ENCODE data around the gene CALCR. TPM values are rescaled to one million over a fixed set of nuclear protein-coding genes. Genes with fewer than 3 reads are reported as not detected.

CALCR gene
- total RNA-seq, 2 donors from 2014 or later, result 0.45 TPM; not detected in 1

GRCh38 chr7:93430917-93431588 is 143.5 kb downstream of the CALCR start:
- no peak for TF ChIP-seq CTCF (IDR thresholded peaks at IDR 0.05)
- no peak for TF ChIP-seq POLR2AphosphoS5 (IDR thresholded peaks at IDR 0.05)
- TF ChIP-seq POLR2A (IDR thresholded peaks at IDR 0.05), result no peak
- Histone ChIP-seq H3K9me3 (no peaks in the 10 kb centered on the region), H3K4me1 (replicated peaks) (no peaks in the 10 kb centered on the region), H3K4me3 (no peak overlapping the region), H3K27ac (no peak overlapping the region), H3K36me3 (no peaks in the 10 kb centered on the region), H3K27me3 (replicated peaks; ENCODE audit: insufficient read depth) (no peaks in the 10 kb centered on the region)
- WGBS, result 87% methylated on average over 8 of the region's 8 CpGs
- DNase-seq (ENCODE audit: low spot score), result no peak
- intact Hi-C loops (cut with DNase I), result no loop called here

GRCh38 chr7:93429563-93429962 is 145.0 kb downstream of the CALCR start:
- no peaks in the 10 kb centered on the region for H3K36me3 ChIP-seq
- H3K9me3 ChIP-seq, result no peaks in the 10 kb centered on the region
- no peak overlapping the region for H3K27ac ChIP-seq
- no peak overlapping the region for H3K4me3 ChIP-seq
- DNase-seq (ENCODE audit: low spot score), result no peak
- TF ChIP-seq POLR2AphosphoS5 (IDR thresholded peaks at IDR 0.05), result no peak
- no peak for TF ChIP-seq POLR2A (IDR thresholded peaks at IDR 0.05)
- TF ChIP-seq CTCF (IDR thresholded peaks at IDR 0.05), result no peak
- H3K27me3 ChIP-seq (replicated peaks; ENCODE audit: insufficient read depth), result no peaks in the 10 kb centered on the region
- no peaks in the 10 kb centered on the region for H3K4me1 ChIP-seq (replicated peaks)
- intact Hi-C loops (cut with DNase I), result no loop called here
- 70% methylated on average over 3 of the region's 3 CpGs for WGBS

- no peak for TF ChIP-seq CTCF (IDR thresholded peaks at IDR 0.05)
- TF ChIP-seq POLR2A (IDR thresholded peaks at IDR 0.05), result no peak
- no peak for TF ChIP-seq POLR2AphosphoS5 (IDR thresholded peaks at IDR 0.05)
- Histone ChIP-seq H3K4me1 (replicated peaks) (no peaks in the 10 kb centered on the region), H3K9me3 (no peaks in the 10 kb centered on the region), H3K36me3 (no peaks in the 10 kb centered on the region), H3K27ac (no peak overlapping the region), H3K27me3 (replicated peaks; ENCODE audit: insufficient read depth) (no peaks in the 10 kb centered on the region), H3K4me3 (no peak overlapping the region)
- intact Hi-C loops (cut with DNase I), result no loop called here
- no peak for DNase-seq (ENCODE audit: low spot score)
- 69% methylated on average over 2 of the region's 2 CpGs for WGBS
Measured at GRCh38 chr7:93427107-93427506, 147.4 kb downstream of the CALCR start.

- intact Hi-C loops (cut with DNase I), result no loop called here
- Histone ChIP-seq H3K27ac (no peak overlapping the region), H3K4me1 (replicated peaks) (no peaks in the 10 kb centered on the region), H3K9me3 (no peaks in the 10 kb centered on the region), H3K36me3 (no peaks in the 10 kb centered on the region), H3K4me3 (no peak overlapping the region), H3K27me3 (replicated peaks; ENCODE audit: insufficient read depth) (no peaks in the 10 kb centered on the region)
- TF ChIP-seq POLR2AphosphoS5 (IDR thresholded peaks at IDR 0.05), result no peak
- no peak for TF ChIP-seq CTCF (IDR thresholded peaks at IDR 0.05)
- no peak for TF ChIP-seq POLR2A (IDR thresholded peaks at IDR 0.05)
- no peak for DNase-seq (ENCODE audit: low spot score)
- 94% methylated on average over 15 of the region's 15 CpGs for WGBS
Measured at GRCh38 chr7:93426155-93426696, 148.3 kb downstream of the CALCR start.

- H3K4me1 ChIP-seq (replicated peaks), result no peaks in the 10 kb centered on the region
- H3K36me3 ChIP-seq, result no peaks in the 10 kb centered on the region
- intact Hi-C loops (cut with DNase I), result no loop called here
- DNase-seq (ENCODE audit: low spot score), result no peak
- no peak for TF ChIP-seq POLR2AphosphoS5 (IDR thresholded peaks at IDR 0.05)
- TF ChIP-seq POLR2A (IDR thresholded peaks at IDR 0.05), result no peak
- TF ChIP-seq CTCF (IDR thresholded peaks at IDR 0.05), result no peak
- peaks cover 2% of the 10 kb centered on the region for H3K27me3 ChIP-seq (replicated peaks; ENCODE audit: insufficient read depth)
- H3K27ac ChIP-seq, result no peak overlapping the region
- H3K4me3 ChIP-seq, result no peak overlapping the region
- no peaks in the 10 kb centered on the region for H3K9me3 ChIP-seq
Measured at GRCh38 chr7:93414574-93414973, 159.9 kb downstream of the CALCR start.

Measured in prostate gland (tissue), 2 donors.